Measurements from ENCODE around the gene ZNF92. TPM values are rescaled to one million over a fixed set of nuclear protein-coding genes. Genes with fewer than 3 reads are reported as not detected.

ZNF92 gene
- total RNA-seq, 1 donor from 2014 or later, result 5.7 TPM

DNA sequence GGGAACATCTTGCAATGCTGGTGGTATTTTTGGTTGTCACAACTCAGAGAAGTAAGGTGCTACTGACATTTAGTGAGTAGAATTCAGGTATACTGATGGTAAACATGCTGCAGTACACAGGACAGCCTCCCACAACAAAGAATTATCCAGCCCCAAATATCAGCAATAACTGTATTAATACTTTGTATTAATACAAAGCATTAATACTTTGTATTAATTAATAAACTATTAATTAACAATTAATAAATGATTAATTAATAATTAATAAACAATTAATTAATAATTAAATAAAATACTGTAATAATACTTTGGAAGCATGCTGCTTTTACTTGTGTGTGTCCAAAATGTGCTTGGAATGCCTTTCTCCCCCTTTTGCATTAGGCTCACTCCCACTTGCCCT lies 62.5 kb downstream of the ZNF92 start:
- Mint-ChIP-seq H3K27ac (ENCODE audit: unreplicated experiment) (no peak overlapping the region), H3K9me3 (ENCODE audit: unreplicated experiment) (no peaks in the 10 kb centered on the region), H3K27me3 (ENCODE audit: unreplicated experiment) (no peaks in the 10 kb centered on the region), H3K4me1 (ENCODE audit: unreplicated experiment) (no peaks in the 10 kb centered on the region), H3K36me3 (ENCODE audit: unreplicated experiment) (no peaks in the 10 kb centered on the region), H3K4me3 (ENCODE audit: unreplicated experiment) (no peak overlapping the region)
- no peak for DNase-seq (ENCODE audit: extremely low spot score, unreplicated experiment)
- TF ChIP-seq, protein P1, sequence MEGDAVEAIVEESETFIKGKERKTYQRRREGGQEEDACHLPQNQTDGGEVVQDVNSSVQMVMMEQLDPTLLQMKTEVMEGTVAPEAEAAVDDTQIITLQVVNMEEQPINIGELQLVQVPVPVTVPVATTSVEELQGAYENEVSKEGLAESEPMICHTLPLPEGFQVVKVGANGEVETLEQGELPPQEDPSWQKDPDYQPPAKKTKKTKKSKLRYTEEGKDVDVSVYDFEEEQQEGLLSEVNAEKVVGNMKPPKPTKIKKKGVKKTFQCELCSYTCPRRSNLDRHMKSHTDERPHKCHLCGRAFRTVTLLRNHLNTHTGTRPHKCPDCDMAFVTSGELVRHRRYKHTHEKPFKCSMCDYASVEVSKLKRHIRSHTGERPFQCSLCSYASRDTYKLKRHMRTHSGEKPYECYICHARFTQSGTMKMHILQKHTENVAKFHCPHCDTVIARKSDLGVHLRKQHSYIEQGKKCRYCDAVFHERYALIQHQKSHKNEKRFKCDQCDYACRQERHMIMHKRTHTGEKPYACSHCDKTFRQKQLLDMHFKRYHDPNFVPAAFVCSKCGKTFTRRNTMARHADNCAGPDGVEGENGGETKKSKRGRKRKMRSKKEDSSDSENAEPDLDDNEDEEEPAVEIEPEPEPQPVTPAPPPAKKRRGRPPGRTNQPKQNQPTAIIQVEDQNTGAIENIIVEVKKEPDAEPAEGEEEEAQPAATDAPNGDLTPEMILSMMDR (IDR thresholded peaks at IDR 0.05), result no peak

DNA sequence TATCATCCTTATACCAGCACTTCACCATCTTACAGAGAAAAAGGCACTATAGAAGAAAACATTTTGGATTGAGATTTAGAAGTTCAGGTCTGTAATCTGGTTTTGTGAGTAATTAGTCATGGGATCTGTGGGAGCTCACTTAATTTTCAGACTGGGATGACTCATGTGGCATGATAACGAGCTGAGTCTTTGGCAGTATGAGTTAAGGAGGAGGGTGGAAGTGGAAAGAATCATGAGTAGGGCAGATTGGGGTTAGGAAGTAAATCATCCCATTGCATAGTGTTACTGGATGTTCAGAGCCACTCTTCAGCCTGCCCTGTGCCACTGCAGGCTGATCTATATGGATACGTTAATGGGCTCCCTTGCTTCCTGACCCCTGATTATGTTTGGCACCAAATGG lies 64.9 kb downstream of the ZNF92 start:
- Mint-ChIP-seq H3K36me3 (ENCODE audit: unreplicated experiment) (no peaks in the 10 kb centered on the region), H3K27ac (ENCODE audit: unreplicated experiment) (no peak overlapping the region), H3K4me3 (ENCODE audit: unreplicated experiment) (no peak overlapping the region), H3K4me1 (ENCODE audit: unreplicated experiment) (no peaks in the 10 kb centered on the region), H3K27me3 (ENCODE audit: unreplicated experiment) (no peaks in the 10 kb centered on the region), H3K9me3 (ENCODE audit: unreplicated experiment) (no peaks in the 10 kb centered on the region)
- DNase-seq (ENCODE audit: extremely low spot score, unreplicated experiment), result no peak
- TF ChIP-seq, protein P1 (IDR thresholded peaks at IDR 0.05), result no peak

DNA sequence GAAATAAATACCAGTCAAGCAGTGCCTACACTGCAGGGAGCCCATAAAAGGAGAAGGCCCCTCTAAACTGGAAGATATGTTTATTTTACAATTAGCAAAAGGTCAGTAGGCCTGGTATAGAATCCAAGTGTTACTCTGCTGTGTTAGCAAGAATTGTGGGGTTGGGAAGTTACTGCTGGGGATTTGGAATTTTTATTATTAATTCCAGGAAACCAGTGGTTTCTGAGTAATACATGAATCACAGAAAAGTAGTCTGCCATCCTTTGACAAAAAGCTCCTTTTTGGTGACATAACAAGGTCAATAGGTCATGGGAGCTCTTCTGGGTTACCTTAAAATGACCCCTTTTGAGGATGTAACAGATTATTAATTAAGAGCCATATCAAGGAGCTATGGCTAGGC lies 67.4 kb downstream of the ZNF92 start:
- Mint-ChIP-seq H3K27ac (ENCODE audit: unreplicated experiment) (no peak overlapping the region), H3K4me1 (ENCODE audit: unreplicated experiment) (no peaks in the 10 kb centered on the region), H3K36me3 (ENCODE audit: unreplicated experiment) (no peaks in the 10 kb centered on the region), H3K9me3 (ENCODE audit: unreplicated experiment) (peaks cover 16% of the 10 kb centered on the region), H3K4me3 (ENCODE audit: unreplicated experiment) (no peak overlapping the region), H3K27me3 (ENCODE audit: unreplicated experiment) (no peaks in the 10 kb centered on the region)
- DNase-seq (ENCODE audit: extremely low spot score, unreplicated experiment), result no peak
- TF ChIP-seq, protein P1 (IDR thresholded peaks at IDR 0.05), result no peak

DNA sequence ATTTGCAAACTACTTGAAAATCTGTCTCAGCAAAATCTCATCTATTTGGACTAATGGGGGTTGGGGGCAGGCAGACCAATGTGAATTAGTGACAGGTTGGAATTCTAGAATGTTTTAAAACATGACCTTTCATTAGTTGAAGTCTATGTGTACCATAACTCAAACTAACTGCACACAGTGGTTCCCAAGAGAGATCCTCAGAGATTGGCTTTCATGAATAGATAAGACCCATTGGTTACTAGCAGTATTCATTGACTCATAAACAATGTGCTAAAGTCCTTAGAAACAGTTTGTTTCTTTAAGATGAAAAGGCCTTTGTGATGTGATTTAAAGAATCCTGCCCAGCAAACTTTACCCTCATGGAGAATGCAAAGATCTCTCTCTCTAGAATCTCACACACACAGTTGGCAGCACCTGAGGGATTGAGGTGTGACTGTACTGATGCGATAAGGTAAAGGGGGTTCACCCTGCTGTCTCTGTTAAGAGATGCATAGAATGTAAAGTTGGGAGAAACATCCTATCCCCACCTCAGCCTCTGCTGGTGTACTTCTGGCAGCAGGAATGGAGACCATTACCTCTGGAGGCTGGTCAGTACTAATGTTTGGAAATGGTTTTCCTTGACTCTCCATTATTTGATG lies 70.7 kb downstream of the ZNF92 start:
- TF ChIP-seq, protein P1 (IDR thresholded peaks at IDR 0.05), result no peak
- Mint-ChIP-seq H3K4me3 (ENCODE audit: unreplicated experiment) (no peak overlapping the region), H3K27ac (ENCODE audit: unreplicated experiment) (no peak overlapping the region), H3K27me3 (ENCODE audit: unreplicated experiment) (no peaks in the 10 kb centered on the region), H3K9me3 (ENCODE audit: unreplicated experiment) (peaks cover 24% of the 10 kb centered on the region), H3K4me1 (ENCODE audit: unreplicated experiment) (no peaks in the 10 kb centered on the region), H3K36me3 (ENCODE audit: unreplicated experiment) (no peaks in the 10 kb centered on the region)
- no peak for DNase-seq (ENCODE audit: extremely low spot score, unreplicated experiment)

DNA sequence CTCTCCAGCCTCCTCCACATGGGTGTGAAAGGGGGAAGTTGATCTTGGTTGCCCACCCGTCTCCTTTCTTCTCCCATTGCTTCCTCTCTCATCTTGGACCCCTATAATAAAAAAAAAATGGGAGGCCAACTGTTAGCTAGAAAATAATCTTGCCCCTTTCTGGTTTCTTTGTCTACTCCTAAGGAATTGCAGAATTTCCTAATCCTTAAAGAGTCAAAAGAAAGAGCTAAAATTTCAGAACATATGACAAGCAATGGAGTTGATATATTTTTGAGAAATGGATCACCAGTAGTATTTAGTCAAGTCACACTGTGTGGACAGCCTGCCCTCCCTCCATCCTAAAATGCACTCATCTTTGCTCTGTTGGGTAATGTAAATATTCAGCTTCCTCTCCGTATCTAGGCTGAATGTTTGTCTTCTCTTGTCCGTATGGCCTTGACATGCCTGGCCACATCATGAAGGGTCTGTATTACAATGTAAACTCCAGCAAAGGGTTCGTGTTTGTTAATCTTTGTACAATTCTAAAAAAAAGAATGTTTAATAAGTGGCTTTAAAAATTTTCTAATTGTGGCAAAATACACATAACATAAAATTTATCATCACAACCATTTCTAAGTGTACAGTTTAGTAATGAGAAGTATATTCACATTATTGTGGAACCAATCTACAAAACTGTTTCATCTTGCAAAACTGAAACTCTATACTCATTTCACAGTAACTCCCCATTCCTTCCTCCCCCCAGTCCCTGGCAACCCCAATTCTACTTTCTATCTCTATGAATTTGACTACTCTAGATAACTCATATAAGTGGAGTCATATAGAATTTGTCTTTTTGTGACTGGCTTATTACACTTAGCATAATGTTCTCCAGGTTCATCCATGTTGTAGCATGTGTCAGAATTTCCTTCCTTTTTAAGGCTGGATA lies 71.5 kb downstream of the ZNF92 start:
- Mint-ChIP-seq H3K4me1 (ENCODE audit: unreplicated experiment) (no peaks in the 10 kb centered on the region), H3K27me3 (ENCODE audit: unreplicated experiment) (no peaks in the 10 kb centered on the region)
- TF ChIP-seq, protein P1 (IDR thresholded peaks at IDR 0.05), result no peak

More for the DNA sequence above, 71.5 kb downstream of the ZNF92 start:
- no peak overlapping the region for H3K27ac Mint-ChIP-seq (ENCODE audit: unreplicated experiment)
- H3K9me3 Mint-ChIP-seq (ENCODE audit: unreplicated experiment), result peaks cover 24% of the 10 kb centered on the region
- DNase-seq (ENCODE audit: extremely low spot score, unreplicated experiment), result no peak
- no peak overlapping the region for H3K4me3 Mint-ChIP-seq (ENCODE audit: unreplicated experiment)
- no peaks in the 10 kb centered on the region for H3K36me3 Mint-ChIP-seq (ENCODE audit: unreplicated experiment)

Data from osteocyte (in vitro differentiated cells).